H1 (cell line): ENCODE measurements around the gene LRRC72. TPM values are rescaled to one million over a fixed set of nuclear protein-coding genes. Genes with fewer than 3 reads are reported as not detected.

Experiments
- CTCF ChIA-PET: fragments of 300-600 bp; sonication (Branson Sonifier 250); formaldehyde crosslinking; loops from one replicate; lab custom pipeline; 2021; ENCODE audit not compliant: partially characterized antibody; lab: Charles Lee
- POLR2A ChIA-PET: fragments of 300-600 bp; sonication (Branson Sonifier 250); formaldehyde crosslinking; loops from one replicate; lab custom pipeline; 2021; ENCODE audit warnings: inconsistent platforms; ENCODE audit not compliant: partially characterized antibody; lab: Charles Lee
- DNase-seq, 2 experiments: peaks; one replicate each; pipeline versions ENCODE4 v3.0.0 to v3.0.0-alpha.2; 2010 to 2022; ENCODE audit warnings: low spot score in 2 of 2, low read depth in 1 of 2, mixed read lengths in 1 of 2
- FAIRE-seq: peaks from 2 replicates; lab custom pipeline; 2011; peaks lifted over from hg19 to GRCh38; lab: Jason Lieb, UNC
- H2AFZ ChIP-seq: 2 replicates; pipeline ENCODE4 v1.8.1; 2012; ENCODE audit warnings: low read length, inconsistent platforms
- H2AK5ac ChIP-seq: 2 replicates; pipeline ENCODE4 v1.6.1; 2013; ENCODE audit warnings: low read depth, low read length
- H2BK120ac ChIP-seq: replicated peaks from 2 replicates; pipeline ENCODE3; 2013; ENCODE audit warnings: low read depth, low read length, inconsistent platforms
- H2BK12ac ChIP-seq: 2 replicates; pipeline ENCODE4 v1.6.1; 2013; ENCODE audit warnings: low read depth, low read length
- H2BK15ac ChIP-seq: 2 replicates; pipeline ENCODE4 v1.6.1; 2013; ENCODE audit warnings: low read length
- H2BK20ac ChIP-seq: 2 replicates; pipeline ENCODE4 v1.6.1; 2013; ENCODE audit warnings: low read length
- H2BK5ac ChIP-seq: 2 replicates; pipeline ENCODE4 v1.6.1; 2013; ENCODE audit warnings: low read depth, low read length
- H3K14ac ChIP-seq: 2 replicates; pipeline ENCODE4 v1.6.1; 2013; ENCODE audit warnings: inconsistent platforms; ENCODE audit not compliant: insufficient read length
- H3K18ac ChIP-seq: 2 replicates; pipeline ENCODE4 v1.6.1; 2013; ENCODE audit warnings: low read length; ENCODE audit errors: extremely low read depth
- H3K23ac ChIP-seq: 2 replicates; pipeline ENCODE4 v1.6.1; 2013; ENCODE audit warnings: inconsistent platforms; ENCODE audit not compliant: insufficient read length
- H3K23me2 ChIP-seq: 2 replicates; pipeline ENCODE4 v1.6.1; 2013; ENCODE audit warnings: low read depth, low read length
- H3K27ac ChIP-seq: 2 replicates; pipeline ENCODE4 v1.6.1; 2011; ENCODE audit warnings: low read depth, low read length, inconsistent platforms
- H3K27me3 ChIP-seq, 4 experiments: replicated peaks in 1 of 4; 1 replicate in 1 of 4; 2 replicates in 3 of 4; pipeline versions ENCODE4 v1.6.1 to v1.8.1; 2011 to 2013; ENCODE audit warnings: low read length in 3 of 4, mild to moderate bottlenecking in 3 of 4, inconsistent platforms in 2 of 4, mixed read lengths in 2 of 4, moderate library complexity in 1 of 4; ENCODE audit not compliant: control insufficient read depth in 3 of 4, insufficient read depth in 3 of 4; ENCODE audit errors: extremely low read depth in 1 of 4
- H3K36me3 ChIP-seq, 4 experiments: 2 replicates each; pipeline versions ENCODE4 v1.6.1 to v1.8.1; 2011 to 2013; ENCODE audit warnings: mild to moderate bottlenecking in 4 of 4, low read length in 3 of 4, moderate library complexity in 2 of 4, control low read depth in 1 of 4, inconsistent platforms in 1 of 4; ENCODE audit not compliant: insufficient read depth in 4 of 4, control insufficient read depth in 2 of 4
- H3K4ac ChIP-seq: replicated peaks from 2 replicates; pipeline ENCODE3; 2013; ENCODE audit warnings: low read length, low read depth, mixed read lengths, inconsistent platforms; ENCODE audit not compliant: insufficient read length
- H3K4me1 ChIP-seq, 4 experiments: replicated peaks in 1 of 4; 1 replicate in 1 of 4; 2 replicates in 3 of 4; pipeline versions ENCODE4 v1.6.1 to v1.8.1; 2011 to 2013; ENCODE audit warnings: low read length in 3 of 4, inconsistent platforms in 2 of 4, mixed read lengths in 1 of 4; ENCODE audit not compliant: insufficient read depth in 4 of 4, control insufficient read depth in 3 of 4
- H3K4me2 ChIP-seq, 2 experiments: 2 replicates each; pipeline versions ENCODE4 v1.6.1 to v1.8.1; 2011 to 2013; ENCODE audit warnings: low read depth in 2 of 2, low read length in 2 of 2, control low read depth in 1 of 2, inconsistent platforms in 1 of 2, mild to moderate bottlenecking in 1 of 2; ENCODE audit not compliant: insufficient read depth in 1 of 2
- H3K4me3 ChIP-seq, 4 experiments: fragments of 200-600, 300-600 bp in 1 of 4; sonication (generic), shearing (Covaris generic), sonication (Bioruptor Twin) in 1 of 4; 2 replicates each; pipeline versions ENCODE4 v1.5.1 to v1.8.1; 2011 to 2016; ENCODE audit warnings: low read length in 4 of 4, low read depth in 3 of 4, control low read depth in 2 of 4, inconsistent platforms in 2 of 4, mild to moderate bottlenecking in 2 of 4, mixed read lengths in 1 of 4, moderate library complexity in 1 of 4; ENCODE audit not compliant: insufficient read depth in 2 of 4; ENCODE audit errors: extremely low read depth in 1 of 4
- H3K56ac ChIP-seq: replicated peaks from 2 replicates; pipeline ENCODE3; 2013; ENCODE audit warnings: low read depth, mild to moderate bottlenecking, mixed read lengths, low read length, inconsistent platforms; ENCODE audit not compliant: insufficient read length
- H3K79me1 ChIP-seq: 2 replicates; pipeline ENCODE4 v1.6.1; 2013; ENCODE audit warnings: low read depth, low read length, control low read depth
- H3K79me2 ChIP-seq, 2 experiments: 2 replicates each; pipeline versions ENCODE4 v1.6.1 to v1.8.1; 2012 to 2013; ENCODE audit warnings: low read length in 2 of 2, mild to moderate bottlenecking in 2 of 2, inconsistent platforms in 1 of 2; ENCODE audit not compliant: insufficient read depth in 2 of 2, control insufficient read depth in 1 of 2
- H3K9ac ChIP-seq, 4 experiments: replicated peaks in 1 of 4; 1 replicate in 1 of 4; 2 replicates in 3 of 4; pipeline versions ENCODE4 v1.6.1 to v1.8.1; 2011 to 2013; ENCODE audit warnings: low read depth in 3 of 4, low read length in 3 of 4, control low read depth in 2 of 4, mild to moderate bottlenecking in 2 of 4, moderate library complexity in 2 of 4, inconsistent platforms in 1 of 4; ENCODE audit errors: extremely low read depth in 1 of 4
- H3K9me3 ChIP-seq, 2 experiments: 2 replicates each; pipeline versions ENCODE4 v1.6.1 to v1.8.1; 2012 to 2013; ENCODE audit warnings: mild to moderate bottlenecking in 2 of 2, moderate library complexity in 2 of 2, control low read depth in 1 of 2, inconsistent platforms in 1 of 2, low read depth in 1 of 2, low read length in 1 of 2, mixed read lengths in 1 of 2; ENCODE audit not compliant: insufficient read depth in 2 of 2
- H4K20me1 ChIP-seq, 2 experiments: replicated peaks in 1 of 2; 2 replicates each; pipeline versions ENCODE3 to v1.8.1; 2011 to 2013; ENCODE audit warnings: inconsistent platforms in 2 of 2, low read length in 2 of 2, mild to moderate bottlenecking in 1 of 2; ENCODE audit not compliant: insufficient read depth in 2 of 2, control insufficient read depth in 1 of 2
- H4K5ac ChIP-seq: 2 replicates; pipeline ENCODE4 v1.6.1; 2013; ENCODE audit warnings: low read length, low read depth, mixed read lengths, inconsistent platforms; ENCODE audit not compliant: insufficient read length
- H4K8ac ChIP-seq: 2 replicates; pipeline ENCODE4 v1.8.0; 2013; ENCODE audit warnings: mild to moderate bottlenecking, moderate library complexity, low read length, inconsistent platforms; ENCODE audit not compliant: insufficient read depth; ENCODE audit errors: extremely low read depth
- H4K91ac ChIP-seq: replicated peaks from 2 replicates; pipeline ENCODE3; 2013; ENCODE audit warnings: low read length, mixed read lengths, inconsistent platforms; ENCODE audit not compliant: insufficient read length
- ATF2 ChIP-seq: IDR thresholded peaks from 2 replicates; pipeline ENCODE4 v1.6.1; 2012; ENCODE audit warnings: low read length, inconsistent platforms
- CBX8 ChIP-seq: fragments of 300-800, 300-1000 bp; sonication (generic); IDR thresholded peaks from 2 replicates; pipeline ENCODE4 v1.7.1; 2016; ENCODE audit warnings: low read depth, low read length, borderline replicate concordance
- HDAC6 ChIP-seq: IDR thresholded peaks from one replicate; pipeline ENCODE4 v1.7.1; 2012; ENCODE audit warnings: low read depth, mild to moderate bottlenecking, inconsistent platforms, low read length, moderate library complexity
- JUN ChIP-seq: IDR thresholded peaks from 2 replicates; pipeline ENCODE4 v1.6.1; 2011; ENCODE audit warnings: low read depth, mild to moderate bottlenecking, improper control_type of control experiment, low read length
- KDM1A ChIP-seq: fragments of 200-600, 300-600 bp; sonication (generic); IDR thresholded peaks from 2 replicates; pipeline ENCODE4 v1.7.1; 2016; ENCODE audit warnings: mild to moderate bottlenecking, low read length, borderline replicate concordance
- MAX ChIP-seq: IDR thresholded peaks from 2 replicates; pipeline ENCODE4 v1.6.1; 2012; ENCODE audit warnings: inconsistent platforms
- NANOG ChIP-seq: IDR thresholded peaks from 2 replicates; pipeline ENCODE4 v1.6.1; 2011; ENCODE audit warnings: low read length, low read depth, mild to moderate bottlenecking, inconsistent platforms; ENCODE audit not compliant: insufficient read depth, poor library complexity, severe bottlenecking
- TAF1 ChIP-seq: IDR thresholded peaks from 2 replicates; pipeline ENCODE4 v1.6.1; 2011; ENCODE audit warnings: mild to moderate bottlenecking, low read depth, low read length
- TBP ChIP-seq: IDR thresholded peaks from 2 replicates; pipeline ENCODE4 v1.6.1; 2011; ENCODE audit warnings: low read depth, low read length, improper control_type of control experiment
- TCF12 ChIP-seq: IDR thresholded peaks from 2 replicates; pipeline ENCODE4 v1.6.1; 2011; ENCODE audit warnings: low read depth, mild to moderate bottlenecking, low read length
- TEAD4 ChIP-seq: IDR thresholded peaks from 2 replicates; pipeline ENCODE4 v1.6.1; 2012; ENCODE audit warnings: low read depth, low read length, inconsistent platforms, mixed read lengths
- USF2 ChIP-seq: IDR thresholded peaks from 2 replicates; pipeline ENCODE4 v1.6.1; 2011; ENCODE audit warnings: low read length, improper control_type of control experiment
- WGBS, 2 experiments: shearing (Covaris generic) in 1 of 2; methylation state at CpG; one replicate each; pipeline versions ENCODE4 v1.1.6 to v1.1.7; 2013 to 2015; ENCODE audit warnings: low lambda C conversion rate in 2 of 2, mixed read lengths in 2 of 2, inconsistent platforms in 1 of 2, low coverage in 1 of 2, missing lambda C conversion rate in 1 of 2; ENCODE audit not compliant: insufficient replicate concordance in 2 of 2, insufficient coverage in 1 of 2, insufficient read length in 1 of 2; ENCODE audit errors: extremely low coverage in 1 of 2, missing lambda C conversion rate in 1 of 2; 5-methylcytosine and 5-hydroxymethylcytosine counted together
- polyA plus RNA-seq, 7 experiments: library from polyadenylated mRNA; depleted of rRNA in 3 of 7; stranded (reverse) in 5 of 7; unstranded in 2 of 7; fragments of >200 nt in 5 of 7; fragments of 200-250 nt in 2 of 7; gene quantifications; 1 replicate in 5 of 7; 2 replicates in 1 of 7; 4 replicates in 1 of 7; pipeline versions ENCODE4 v1.2.1 to v1.2.3, GENCODE V29; 2011 to 2013; ENCODE audit warnings: missing spikeins in 2 of 7, mixed read lengths in 2 of 7
- total RNA-seq: library from RNA; stranded (reverse); fragmentation: NEBNext Ultra II Directional; extraction: Animal tissue kit (Norgen Biotek cat#: 25700); gene quantifications from 2 replicates; pipeline ENCODE4 v1.2.1, GENCODE V29; 2021

LRRC72 gene
- total and polyA plus RNA-seq, 2 of the 8 experiments (the other 6 are each of a cell fraction or from before 2014, with no cell fraction given): not detected

GRCh38 chr7:16627236-16627635 lies 100.6 kb downstream of the LRRC72 start:
- no peak overlapping the region for H4K8ac ChIP-seq
- H2BK15ac ChIP-seq: no peak overlapping the region
- no peak overlapping the region for H3K4ac ChIP-seq
- H3K23ac ChIP-seq: no peak overlapping the region
- 84% methylated on average over 2 of the region's 2 CpGs; no CpG with 5 or more reads in 1 of the 2 experiments for WGBS, 2 experiments
- H3K14ac ChIP-seq: no peak overlapping the region
- H2BK120ac ChIP-seq: no peak overlapping the region
- no peak overlapping the region for H2BK5ac ChIP-seq
- H3K27ac ChIP-seq: no peak overlapping the region
- CTCF ChIA-PET: interaction anchor here (2.1 kb wide), 1 partner anchor 9 kb away, joined by 11 read pairs; no protein-coding TSS in a partner anchor
- peaks cover 0 to 4% (median 0%) of the 10 kb centered on the region in 4 experiments; a peak in 2 of 7 replicates for H3K4me1 ChIP-seq
- H3K36me3 ChIP-seq: peaks cover 0 to 3% (median 0%) of the 10 kb centered on the region in 4 experiments; a peak in 2 of 8 replicates
- no peaks in the 10 kb centered on the region for H3K9me3 ChIP-seq
- no peak overlapping the region for H2BK12ac ChIP-seq
- POLR2A ChIA-PET: no interaction called here
- no peak overlapping the region for H3K9ac ChIP-seq
- H2AFZ ChIP-seq: no peak overlapping the region
- no peaks in the 10 kb centered on the region for H3K79me2 ChIP-seq
- H4K20me1 ChIP-seq: no peaks in the 10 kb centered on the region
- no peak overlapping the region for H3K4me2 ChIP-seq
- no peak overlapping the region for H3K4me3 ChIP-seq
- H3K79me1 ChIP-seq: no peaks in the 10 kb centered on the region
- no peak overlapping the region for H2AK5ac ChIP-seq
- no peak overlapping the region for H2BK20ac ChIP-seq
- H3K23me2 ChIP-seq: no peaks in the 10 kb centered on the region
- no peak overlapping the region for H3K56ac ChIP-seq
- no peak overlapping the region for H4K5ac ChIP-seq
- DNase-seq: no peak
- no peaks in the 10 kb centered on the region for H3K27me3 ChIP-seq
- no peak for FAIRE-seq
- H3K18ac ChIP-seq: no peak overlapping the region
- no peak overlapping the region for H4K91ac ChIP-seq
- TF ChIP-seq CBX8 (no peak), TEAD4 (no peak), KDM1A (no peak), USF2 (no peak), JUN (no peak), ATF2 (no peak), NANOG (no peak), TAF1 (no peak), HDAC6 (no peak), MAX (no peak), TCF12 (no peak), TBP (no peak)
